HepG2 (cell line): ENCODE measurements around the gene EPHA10. TPM values are rescaled to one million over a fixed set of nuclear protein-coding genes. Genes with fewer than 3 reads are reported as not detected.

Experiments used
- ATAC-seq: fragments of 200-7000 bp; cut with Tn5 transposase; 3 replicates; pipeline ENCODE4 v1.9.1; 2020; ENCODE audit warnings: mild to moderate bottlenecking, moderate library complexity
- BruUV-seq: library from RNA; stranded (reverse); fragments of 400-500 nt; replicated peaks from 2 replicates; lab custom pipeline; 2021; lab: Mats Ljungman, UMichigan
- CTCF ChIA-PET: fragments of 300-600 bp; formaldehyde crosslinking; extraction: SDS; loops from one replicate; lab custom pipeline; 2021; ENCODE audit warnings: low total read pairs, inconsistent platforms, low intra/inter-chr PET ratio; lab: Yijun Ruan, JAX
- POLR2A ChIA-PET: fragments of 350-600 bp; sonication (Branson Sonifier 250); formaldehyde crosslinking; loops from one replicate; lab custom pipeline; 2020; ENCODE audit warnings: antibody characterized with exemption, inconsistent platforms; lab: Yijun Ruan, JAX
- DNase-seq: peaks from one replicate; pipeline ENCODE4 v3.0.0-alpha.2; 2015; ENCODE audit warnings: low spot score
- FAIRE-seq: peaks from 3 replicates; lab custom pipeline; 2011; peaks lifted over from hg19 to GRCh38; lab: Jason Lieb, UNC
- H2AFZ ChIP-seq: one replicate; pipeline ENCODE4 v1.6.1; 2011; ENCODE audit warnings: low read length, inconsistent platforms
- H3K27ac ChIP-seq: fragments of 300-600 bp; 3 replicates; pipeline ENCODE4 v1.8.0; 2011; ENCODE audit warnings: mixed run types, mild to moderate bottlenecking, mixed read lengths, low read length, inconsistent platforms; ENCODE audit not compliant: insufficient read depth; ENCODE audit errors: extremely low read length
- H3K27me3 ChIP-seq, 2 experiments: fragments of 200-600 bp in 1 of 2; 2 replicates in 1 of 2; 3 replicates in 1 of 2; pipeline versions ENCODE4 v1.6.0 to v1.8.0; 2011; ENCODE audit warnings: low read length in 2 of 2, mild to moderate bottlenecking in 2 of 2, moderate library complexity in 2 of 2, inconsistent platforms in 1 of 2; ENCODE audit not compliant: insufficient read depth in 2 of 2, control insufficient read depth in 1 of 2
- H3K36me3 ChIP-seq, 2 experiments: fragments of 200-600 bp in 1 of 2; replicated peaks in 1 of 2; 2 replicates in 1 of 2; 3 replicates in 1 of 2; pipeline versions ENCODE4 v1.5.1 to v1.8.0; 2011; ENCODE audit warnings: low read length in 2 of 2, inconsistent platforms in 1 of 2; ENCODE audit not compliant: insufficient read depth in 2 of 2, control insufficient read depth in 1 of 2
- H3K4me1 ChIP-seq: 2 replicates; pipeline ENCODE4 v1.5.1; 2012; ENCODE audit warnings: low read length, inconsistent platforms; ENCODE audit not compliant: insufficient read depth
- H3K4me2 ChIP-seq: 2 replicates; pipeline ENCODE4 v1.6.0; 2011; ENCODE audit warnings: low read depth, low read length, inconsistent platforms
- H3K4me3 ChIP-seq, 3 experiments: fragments of 200-600 bp in 1 of 3; sonication (generic), shearing (Covaris generic) in 1 of 3; replicated peaks in 1 of 3; 2 replicates each; pipeline ENCODE4 v1.5.1; 2011 to 2016; ENCODE audit warnings: low read length in 3 of 3, inconsistent platforms in 2 of 3, low read depth in 2 of 3, mild to moderate bottlenecking in 2 of 3, control low read depth in 1 of 3, mixed read lengths in 1 of 3; ENCODE audit not compliant: insufficient read depth in 1 of 3
- H3K79me2 ChIP-seq: one replicate; pipeline ENCODE4 v1.6.1; 2011; ENCODE audit warnings: low read length, inconsistent platforms; ENCODE audit not compliant: insufficient read depth
- H3K9ac ChIP-seq: 2 replicates; pipeline ENCODE4 v1.6.0; 2011; ENCODE audit warnings: mild to moderate bottlenecking, low read depth, low read length, inconsistent platforms; ENCODE audit not compliant: insufficient read depth
- H3K9me3 ChIP-seq: 2 replicates; pipeline ENCODE4 v1.5.1; 2012; ENCODE audit warnings: mild to moderate bottlenecking, low read length
- H4K20me1 ChIP-seq: 2 replicates; pipeline ENCODE4 v1.6.0; 2011; ENCODE audit warnings: inconsistent platforms, mild to moderate bottlenecking, low read length, moderate library complexity; ENCODE audit not compliant: insufficient read depth
- whole genome bisulfite sequencing: methylation state at CpG from one replicate; pipeline ENCODE4 v1.1.6; 2017; ENCODE audit warnings: low lambda C conversion rate; 5-methylcytosine and 5-hydroxymethylcytosine counted together
- in situ Hi-C: cut with HindIII; loops from 2 replicates; pipeline ENCODE4 v1.10.0; 2017; ENCODE audit warnings: low pct_unique_long_range_greater_than_20kb; ENCODE audit not compliant: extremely low pct_ligation_motif_present
- intact Hi-C: fragments of 100-400 bp; cut with micrococcal nuclease; formaldehyde crosslinking; loops from one replicate; pipeline ENCODE4 v1.10.0; 2022; ENCODE audit not compliant: unreplicated experiment
- polyA plus RNA-seq, 8 experiments: library from polyadenylated mRNA; depleted of rRNA in 3 of 8; stranded (reverse) in 7 of 8; unstranded in 1 of 8; fragments of >200 nt; fragmentation: Illumina TruSeq in 4 of 8; extraction: Trizol in 4 of 8; gene quantifications; 2 replicates each; pipeline versions ENCODE4 v1.2.1 to v1.2.3, GENCODE V29; 2011 to 2016; ENCODE audit warnings: low read depth in 4 of 8, missing spikeins in 1 of 8, mixed read lengths in 1 of 8; ENCODE audit not compliant: insufficient read depth in 1 of 8
- total RNA-seq, 5 experiments: library from RNA; depleted of rRNA; stranded (reverse); fragments of >200 nt; fragmentation: Illumina TruSeq; extraction: Trizol; gene quantifications; 2 replicates each; pipeline ENCODE4 v1.2.3, GENCODE V29; 2016; ENCODE audit warnings: low read depth in 1 of 5
- TF ChIP-seq, protein P1 (sequence below): sonication (generic); formaldehyde crosslinking; IDR thresholded peaks from 2 replicates; pipeline ENCODE4 v1.4.0; 2020; ENCODE audit warnings: missing genetic modification reagents
- TF ChIP-seq, protein P2 (sequence below), 2 experiments: IDR thresholded peaks; 2 replicates each; pipeline ENCODE4 v1.6.1; 2011 to 2012; ENCODE audit warnings: low read length in 2 of 2, borderline replicate concordance in 1 of 2, low read depth in 1 of 2, mild to moderate bottlenecking in 1 of 2, moderate library complexity in 1 of 2

The EPHA10 gene
- total and polyA plus RNA-seq, 2 of the 13 experiments (the other 11 are each of a cell fraction or from before 2014, with no cell fraction given), result 0.11 to 0.58 TPM

DNA sequence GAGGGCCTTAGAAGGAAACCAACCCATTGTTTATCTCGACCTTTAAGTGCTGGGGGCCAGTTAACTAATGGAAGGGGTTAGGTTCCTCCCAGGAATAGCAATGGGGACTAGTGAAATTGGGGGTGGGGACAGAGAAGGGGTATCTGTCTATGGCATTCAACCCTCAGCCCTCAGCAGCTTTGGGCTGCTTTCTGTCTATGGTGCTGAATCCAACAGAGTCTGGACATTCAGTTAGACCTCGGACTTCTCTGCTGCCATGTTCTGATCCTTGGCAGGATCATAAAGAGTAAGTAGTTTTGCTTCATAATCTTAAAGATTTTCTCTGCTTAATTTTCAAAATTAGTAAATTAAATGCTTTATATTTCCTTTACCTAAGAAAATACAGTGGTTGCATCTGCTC, 2.6 kb upstream of the EPHA10 start:
- intact Hi-C loops (no loop called here), in situ Hi-C loops (no loop called here)
- Histone ChIP-seq H4K20me1 (no peaks in the 10 kb centered on the region), H3K27me3 (peaks cover 0 to 38% of the 10 kb centered on the region in 2 experiments; a peak in 4 of 5 replicates), H3K27ac (no peak overlapping the region), H3K4me1 (peaks cover 6% of the 10 kb centered on the region; the same call in 1 of the 2 replicates), H3K9ac (no peak overlapping the region), H3K4me3 (no peak overlapping the region), H3K36me3 (no peaks in the 10 kb centered on the region), H2AFZ (no peak overlapping the region), H3K79me2 (no peaks in the 10 kb centered on the region), H3K9me3 (no peaks in the 10 kb centered on the region), H3K4me2 (no peak overlapping the region)
- no TSS peak for BruUV-seq
- POLR2A ChIA-PET, result no interaction called here
- TF ChIP-seq, protein P1, sequence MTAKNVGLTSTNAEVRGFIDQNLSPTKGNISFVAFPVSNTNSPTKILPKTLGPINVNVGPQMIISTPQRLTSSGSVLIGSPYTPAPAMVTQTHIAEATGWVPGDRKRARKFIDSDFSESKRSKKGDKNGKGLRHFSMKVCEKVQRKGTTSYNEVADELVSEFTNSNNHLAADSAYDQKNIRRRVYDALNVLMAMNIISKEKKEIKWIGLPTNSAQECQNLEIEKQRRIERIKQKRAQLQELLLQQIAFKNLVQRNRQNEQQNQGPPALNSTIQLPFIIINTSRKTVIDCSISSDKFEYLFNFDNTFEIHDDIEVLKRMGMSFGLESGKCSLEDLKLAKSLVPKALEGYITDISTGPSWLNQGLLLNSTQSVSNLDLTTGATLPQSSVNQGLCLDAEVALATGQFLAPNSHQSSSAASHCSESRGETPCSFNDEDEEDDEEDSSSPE (CRISPR knock-in tag), result no peak
- TF ChIP-seq, protein P2, sequence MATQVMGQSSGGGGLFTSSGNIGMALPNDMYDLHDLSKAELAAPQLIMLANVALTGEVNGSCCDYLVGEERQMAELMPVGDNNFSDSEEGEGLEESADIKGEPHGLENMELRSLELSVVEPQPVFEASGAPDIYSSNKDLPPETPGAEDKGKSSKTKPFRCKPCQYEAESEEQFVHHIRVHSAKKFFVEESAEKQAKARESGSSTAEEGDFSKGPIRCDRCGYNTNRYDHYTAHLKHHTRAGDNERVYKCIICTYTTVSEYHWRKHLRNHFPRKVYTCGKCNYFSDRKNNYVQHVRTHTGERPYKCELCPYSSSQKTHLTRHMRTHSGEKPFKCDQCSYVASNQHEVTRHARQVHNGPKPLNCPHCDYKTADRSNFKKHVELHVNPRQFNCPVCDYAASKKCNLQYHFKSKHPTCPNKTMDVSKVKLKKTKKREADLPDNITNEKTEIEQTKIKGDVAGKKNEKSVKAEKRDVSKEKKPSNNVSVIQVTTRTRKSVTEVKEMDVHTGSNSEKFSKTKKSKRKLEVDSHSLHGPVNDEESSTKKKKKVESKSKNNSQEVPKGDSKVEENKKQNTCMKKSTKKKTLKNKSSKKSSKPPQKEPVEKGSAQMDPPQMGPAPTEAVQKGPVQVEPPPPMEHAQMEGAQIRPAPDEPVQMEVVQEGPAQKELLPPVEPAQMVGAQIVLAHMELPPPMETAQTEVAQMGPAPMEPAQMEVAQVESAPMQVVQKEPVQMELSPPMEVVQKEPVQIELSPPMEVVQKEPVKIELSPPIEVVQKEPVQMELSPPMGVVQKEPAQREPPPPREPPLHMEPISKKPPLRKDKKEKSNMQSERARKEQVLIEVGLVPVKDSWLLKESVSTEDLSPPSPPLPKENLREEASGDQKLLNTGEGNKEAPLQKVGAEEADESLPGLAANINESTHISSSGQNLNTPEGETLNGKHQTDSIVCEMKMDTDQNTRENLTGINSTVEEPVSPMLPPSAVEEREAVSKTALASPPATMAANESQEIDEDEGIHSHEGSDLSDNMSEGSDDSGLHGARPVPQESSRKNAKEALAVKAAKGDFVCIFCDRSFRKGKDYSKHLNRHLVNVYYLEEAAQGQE (IDR thresholded peaks at IDR 0.05; ENCODE audit: borderline replicate concordance in 1 of 2, low read depth in 1 of 2, low read length in 2 of 2), result peak in 1 of 2 experiments; percentile 37; a peak in 1 of 4 replicates
- 5% methylated on average over 2 of the region's 2 CpGs for WGBS
- no peak for ATAC-seq
- CTCF ChIA-PET, result no interaction called here
- DNase-seq, result no peak
- FAIRE-seq, result no peak
